Measurements from ENCODE around the gene SOX18. TPM values are rescaled to one million over a fixed set of nuclear protein-coding genes. Genes with fewer than 3 reads are reported as not detected.

The SOX18 gene
- total and polyA plus RNA-seq, 2 of the 13 experiments (the other 11 are each of a cell fraction or from before 2014, with no cell fraction given): 1.6 to 1.9 TPM

GRCh38 chr20:64056639-64056888, 7.1 kb upstream of the SOX18 start (continued):
- TF ChIP-seq ZNF34 (CRISPR knock-in tag; IDR thresholded peaks at IDR 0.05; ENCODE audit: borderline replicate concordance) (0 out of 2 replicates have a peak, but pooled peaks have one; percentile 10), ZIK1 (CRISPR knock-in tag; IDR thresholded peaks at IDR 0.05; ENCODE audit: borderline replicate concordance, low read depth) (no peak), PRDM10 (CRISPR knock-in tag; IDR thresholded peaks at IDR 0.05; ENCODE audit: low read depth) (peak; percentile 63; the same call in 1 of the 2 replicates), TOPORS (CRISPR knock-in tag; IDR thresholded peaks at IDR 0.05) (peak; percentile 75; the same call in 1 of the 2 replicates), ZNF772 (CRISPR knock-in tag; IDR thresholded peaks at IDR 0.05) (no peak), ZNF251 (CRISPR knock-in tag; IDR thresholded peaks at IDR 0.05) (no peak), HIC2 (CRISPR knock-in tag; IDR thresholded peaks at IDR 0.05; ENCODE audit: low read depth) (no peak), POLR2G (IDR thresholded peaks at IDR 0.05; ENCODE audit: low read depth, low read length) (no peak), ZNF850 (CRISPR knock-in tag; conservative IDR thresholded peaks at IDR 0.05) (no peak), ZFP36L1 (CRISPR knock-in tag; IDR thresholded peaks at IDR 0.05) (no peak), IRF2 (CRISPR knock-in tag; IDR thresholded peaks at IDR 0.05) (no peak; the same call in 1 of the 2 replicates), BCLAF1 (IDR thresholded peaks at IDR 0.05) (no peak), TRIM24 (CRISPR knock-in tag; IDR thresholded peaks at IDR 0.05) (no peak), NR1H2 (CRISPR knock-in tag; IDR thresholded peaks at IDR 0.05; ENCODE audit: borderline replicate concordance, low read depth) (no peak), ZNF207 (IDR thresholded peaks at IDR 0.05; ENCODE audit: borderline replicate concordance) (no peak), SPEN (CRISPR knock-in tag; IDR thresholded peaks at IDR 0.05; ENCODE audit: low read depth) (no peak), BORCS8-MEF2B (CRISPR knock-in tag; IDR thresholded peaks at IDR 0.05) (peak; percentile 3; the same call in 1 of the 2 replicates), PHF21A (CRISPR knock-in tag; IDR thresholded peaks at IDR 0.05) (peak; percentile 85; the same call in 1 of the 2 replicates)
- TF ChIP-seq, protein P1, sequence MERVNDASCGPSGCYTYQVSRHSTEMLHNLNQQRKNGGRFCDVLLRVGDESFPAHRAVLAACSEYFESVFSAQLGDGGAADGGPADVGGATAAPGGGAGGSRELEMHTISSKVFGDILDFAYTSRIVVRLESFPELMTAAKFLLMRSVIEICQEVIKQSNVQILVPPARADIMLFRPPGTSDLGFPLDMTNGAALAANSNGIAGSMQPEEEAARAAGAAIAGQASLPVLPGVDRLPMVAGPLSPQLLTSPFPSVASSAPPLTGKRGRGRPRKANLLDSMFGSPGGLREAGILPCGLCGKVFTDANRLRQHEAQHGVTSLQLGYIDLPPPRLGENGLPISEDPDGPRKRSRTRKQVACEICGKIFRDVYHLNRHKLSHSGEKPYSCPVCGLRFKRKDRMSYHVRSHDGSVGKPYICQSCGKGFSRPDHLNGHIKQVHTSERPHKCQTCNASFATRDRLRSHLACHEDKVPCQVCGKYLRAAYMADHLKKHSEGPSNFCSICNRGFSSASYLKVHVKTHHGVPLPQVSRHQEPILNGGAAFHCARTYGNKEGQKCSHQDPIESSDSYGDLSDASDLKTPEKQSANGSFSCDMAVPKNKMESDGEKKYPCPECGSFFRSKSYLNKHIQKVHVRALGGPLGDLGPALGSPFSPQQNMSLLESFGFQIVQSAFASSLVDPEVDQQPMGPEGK (CRISPR knock-in tag; IDR thresholded peaks at IDR 0.05): peak; percentile 90
- TF ChIP-seq, protein P2, sequence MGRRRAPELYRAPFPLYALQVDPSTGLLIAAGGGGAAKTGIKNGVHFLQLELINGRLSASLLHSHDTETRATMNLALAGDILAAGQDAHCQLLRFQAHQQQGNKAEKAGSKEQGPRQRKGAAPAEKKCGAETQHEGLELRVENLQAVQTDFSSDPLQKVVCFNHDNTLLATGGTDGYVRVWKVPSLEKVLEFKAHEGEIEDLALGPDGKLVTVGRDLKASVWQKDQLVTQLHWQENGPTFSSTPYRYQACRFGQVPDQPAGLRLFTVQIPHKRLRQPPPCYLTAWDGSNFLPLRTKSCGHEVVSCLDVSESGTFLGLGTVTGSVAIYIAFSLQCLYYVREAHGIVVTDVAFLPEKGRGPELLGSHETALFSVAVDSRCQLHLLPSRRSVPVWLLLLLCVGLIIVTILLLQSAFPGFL (CRISPR knock-in tag; IDR thresholded peaks at IDR 0.05): no peak

All from HepG2 (cell line).